K562 (cell line): ENCODE results near the gene COQ3. TPM values are rescaled to one million over a fixed set of nuclear protein-coding genes. Genes with fewer than 3 reads are reported as not detected.

ENCODE experiments used
- ATAC-seq: fragments of 200-7000 bp; cut with Tn5 transposase; 3 replicates; pipeline ENCODE4 v1.9.1; 2020; ENCODE audit warnings: moderate library complexity
- BruUV-seq: library from RNA; stranded (reverse); fragments of 400-500 nt; replicated peaks from 2 replicates; lab custom pipeline; 2021; lab: Mats Ljungman, UMichigan
- CTCF ChIA-PET: fragments of 300-600 bp; formaldehyde crosslinking; extraction: SDS; loops from one replicate; lab custom pipeline; 2021; ENCODE audit warnings: low intra/inter-chr PET ratio; lab: Yijun Ruan, JAX
- POLR2A ChIA-PET: fragments of 300-600, 350-650 bp; sonication (Branson Sonifier 250); formaldehyde crosslinking; extraction: SDS; loops from one replicate; lab custom pipeline; 2021; ENCODE audit warnings: antibody characterized with exemption, inconsistent platforms; lab: Yijun Ruan, JAX
- DNase-seq, 4 experiments: peaks; one replicate each; pipeline versions ENCODE4 v3.0.0 to v3.0.0-alpha.2; 2011 to 2018; ENCODE audit warnings: low spot score in 3 of 4, mixed read lengths in 3 of 4; ENCODE audit errors: extremely low read depth in 1 of 4
- FAIRE-seq: peaks from 2 replicates; lab custom pipeline; 2011; peaks lifted over from hg19 to GRCh38; lab: Jason Lieb, UNC
- H2AFZ ChIP-seq: 2 replicates; pipeline ENCODE4 v1.6.0; 2011; ENCODE audit warnings: low read depth, low read length, control low read depth, inconsistent platforms
- H3K27ac ChIP-seq: fragments of 200-600 bp; 3 replicates; pipeline ENCODE4 v1.8.0; 2011; ENCODE audit warnings: low read depth, mild to moderate bottlenecking, control low read depth, inconsistent platforms, low read length, moderate library complexity, mixed read lengths; ENCODE audit errors: extremely low read depth
- H3K27me3 ChIP-seq, 2 experiments: fragments of 300-600 bp in 1 of 2; 2 replicates in 1 of 2; 3 replicates in 1 of 2; pipeline versions ENCODE4 v1.6.0 to v1.8.0; 2011; ENCODE audit warnings: inconsistent platforms in 2 of 2, low read length in 2 of 2, mild to moderate bottlenecking in 1 of 2, mixed read lengths in 1 of 2, moderate library complexity in 1 of 2; ENCODE audit not compliant: control insufficient read depth in 2 of 2, insufficient read depth in 2 of 2
- H3K36me3 ChIP-seq: fragments of 300-600 bp; 3 replicates; pipeline ENCODE4 v1.8.0; 2011; ENCODE audit warnings: mild to moderate bottlenecking, low read length, inconsistent platforms; ENCODE audit not compliant: control insufficient read depth, insufficient read depth
- H3K4me1 ChIP-seq, 2 experiments: fragments of 200-600 bp in 1 of 2; replicated peaks in 1 of 2; 2 replicates in 1 of 2; 3 replicates in 1 of 2; pipeline versions ENCODE4 v1.5.1 to v1.8.0; 2011; ENCODE audit warnings: inconsistent platforms in 2 of 2, low read length in 2 of 2, mild to moderate bottlenecking in 1 of 2, mixed read lengths in 1 of 2, moderate library complexity in 1 of 2; ENCODE audit not compliant: control insufficient read depth in 2 of 2, insufficient read depth in 2 of 2
- H3K4me2 ChIP-seq: 2 replicates; pipeline ENCODE4 v1.6.1; 2011; ENCODE audit warnings: low read length, control low read depth, inconsistent platforms, mixed read lengths; ENCODE audit not compliant: insufficient read depth
- H3K4me3 ChIP-seq: fragments of 200-600 bp; sonication (generic), shearing (Covaris generic); 2 replicates; pipeline ENCODE4 v1.5.1; 2016; ENCODE audit warnings: control low read depth, inconsistent platforms
- H3K79me2 ChIP-seq: fragments of 200-600 bp; 3 replicates; pipeline ENCODE4 v1.8.0; 2011; ENCODE audit warnings: low read length, inconsistent platforms; ENCODE audit not compliant: control insufficient read depth, insufficient read depth
- H3K9ac ChIP-seq, 2 experiments: 2 replicates each; pipeline versions ENCODE4 v1.6.0 to v1.6.1; 2011; ENCODE audit warnings: low read depth in 2 of 2, low read length in 2 of 2, control low read depth in 1 of 2, inconsistent platforms in 1 of 2, mild to moderate bottlenecking in 1 of 2, mixed read lengths in 1 of 2; ENCODE audit not compliant: insufficient read depth in 1 of 2
- H3K9me1 ChIP-seq: one replicate; pipeline ENCODE4 v1.6.0; 2011; ENCODE audit warnings: inconsistent platforms, mild to moderate bottlenecking, low read length, moderate library complexity; ENCODE audit not compliant: control insufficient read depth, insufficient read depth
- H3K9me3 ChIP-seq: replicated peaks from 2 replicates; pipeline ENCODE4 v1.5.1; 2011; ENCODE audit warnings: low read depth, low read length, inconsistent platforms; ENCODE audit not compliant: control insufficient read depth, insufficient read depth
- H4K20me1 ChIP-seq: replicated peaks from 2 replicates; pipeline ENCODE4 v1.6.1; 2011; ENCODE audit warnings: low read length, inconsistent platforms, mixed read lengths; ENCODE audit not compliant: control insufficient read depth, insufficient read depth
- DNMT1 ChIP-seq: fragments of 450-650 bp; IDR thresholded peaks from 2 replicates; pipeline ENCODE4 v1.6.1; 2016; ENCODE audit warnings: antibody characterized with exemption, mild to moderate bottlenecking
- NFXL1 ChIP-seq: fragments of 450-650 bp; formaldehyde crosslinking; IDR thresholded peaks from 2 replicates; pipeline ENCODE4 v1.4.0; 2021; ENCODE audit warnings: mild to moderate bottlenecking
- SRF ChIP-seq, 2 experiments: fragments of 250-450, 450-650 bp in 1 of 2; sonication (Bioruptor Pico) in 1 of 2; sonication (generic) in 1 of 2; formaldehyde crosslinking; IDR thresholded peaks; 2 replicates each; pipeline versions ENCODE4 v1.5.0 to v1.5.1; 2020 to 2022; ENCODE audit warnings: mild to moderate bottlenecking in 1 of 2, missing genetic modification reagents in 1 of 2
- ZNF354B ChIP-seq: fragments of 250-450 bp; sonication (Bioruptor Pico); IDR thresholded peaks from 2 replicates; pipeline ENCODE4 v1.4.0; 2020
- ZNF77 ChIP-seq: fragments of 250-450 bp; sonication (Bioruptor Pico); IDR thresholded peaks from 2 replicates; pipeline ENCODE4 v1.5.0; 2020
- WGBS: fragments of 100-300 bp; shearing (Covaris generic); methylation state at CpG from one replicate; pipeline ENCODE4 v1.1.6; 2016; ENCODE audit warnings: low coverage, mixed read lengths; ENCODE audit not compliant: insufficient coverage; ENCODE audit errors: missing lambda C conversion rate; 5-methylcytosine and 5-hydroxymethylcytosine counted together
- in situ Hi-C: fragments of 300-500 bp; cut with MboI; formaldehyde crosslinking; loops from 4 replicates; pipeline ENCODE4 v1.15.0; 2018; ENCODE audit warnings: inconsistent platforms, mixed read lengths
- intact Hi-C: fragments of 100-400 bp; cut with micrococcal nuclease; formaldehyde crosslinking; loops from 2 replicates; pipeline ENCODE4 v1.14.2; 2022
- polyA plus RNA-seq, 8 experiments: library from polyadenylated mRNA; depleted of rRNA in 4 of 8; stranded (reverse) in 5 of 8; unstranded in 3 of 8; fragments of >200 nt; fragmentation: Nextera tagmentation in 2 of 8; fragmentation: Illumina TruSeq in 1 of 8; extraction: Ambion mirVana in 2 of 8; extraction: Trizol in 1 of 8; gene quantifications; 2 replicates each; pipeline versions ENCODE4 v1.2.1 to v1.2.3, GENCODE V29; 2011 to 2014; ENCODE audit warnings: inconsistent platforms in 1 of 8, missing spikeins in 1 of 8
- total RNA-seq, 7 experiments: library from RNA; depleted of rRNA in 6 of 7; stranded (reverse); fragments of >200 nt in 6 of 7; fragmentation: Illumina TruSeq in 2 of 7; extraction: Trizol in 2 of 7; gene quantifications; 2 replicates each; pipeline versions ENCODE4 v1.2.1 to v1.2.3, GENCODE V29; 2011 to 2021; ENCODE audit warnings: low replicate concordance in 1 of 7
- TF ChIP-seq, protein P1 (sequence below): fragments of 250-450 bp; sonication (Bioruptor Pico); IDR thresholded peaks from 2 replicates; pipeline ENCODE4 v1.4.0; 2020

Gene COQ3
- total and polyA plus RNA-seq, 9 of the 15 experiments (the other 6 are each of a cell fraction or from before 2014, with no cell fraction given), result 16.9 to 137 (median 33.9) TPM

DNA sequence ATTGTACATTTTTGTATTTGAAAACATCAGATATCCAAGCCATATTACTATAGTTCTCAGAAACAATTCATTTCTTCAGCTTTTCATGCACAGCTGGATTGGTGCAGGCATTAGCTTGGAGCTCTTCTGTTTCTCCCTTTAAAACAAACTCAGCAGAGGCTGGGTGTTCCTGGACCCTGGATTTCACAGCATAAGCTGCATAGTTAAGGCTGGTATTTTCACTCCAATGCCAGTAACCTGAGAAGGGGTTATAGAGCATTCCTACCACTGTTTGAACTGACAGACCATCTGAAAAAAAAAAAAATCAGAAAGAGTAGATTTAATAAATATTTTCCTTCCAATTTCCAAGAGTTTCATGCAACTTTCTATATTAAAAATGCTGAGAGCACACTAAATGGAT is 24.5 kb downstream of the COQ3 start:
- in situ Hi-C loops, result no loop called here

DNA sequence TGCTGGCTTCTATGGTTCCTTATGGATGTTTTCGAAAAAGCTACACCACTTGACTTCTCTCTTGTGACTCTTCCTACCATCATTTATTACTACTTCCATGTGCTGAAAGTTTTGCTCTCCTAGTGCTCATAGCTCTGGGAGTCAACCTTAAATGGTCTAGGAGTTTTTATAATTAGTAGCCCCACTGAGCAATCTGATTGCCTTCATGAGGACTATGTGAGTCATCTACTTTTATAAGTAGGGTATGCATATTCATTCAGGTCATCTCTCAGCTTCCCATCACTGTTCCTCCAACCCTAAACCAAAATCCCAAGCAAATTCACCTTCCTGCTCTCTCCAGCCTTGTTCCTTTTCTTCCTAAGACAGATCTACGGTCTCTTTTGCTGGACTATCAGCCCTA is 27.1 kb downstream of the COQ3 start:
- CTCF ChIA-PET, result no interaction called here
- no peaks in the 10 kb centered on the region for H3K9me1 ChIP-seq
- FAIRE-seq (no peak), ATAC-seq (no peak), DNase-seq (no peak)
- in situ Hi-C loops, result no loop called here
- H3K4me3 ChIP-seq, result no peak overlapping the region
- no peak overlapping the region for H3K27ac ChIP-seq
- intact Hi-C loops, result no loop called here
- POLR2A ChIA-PET, result no interaction called here
- H3K79me2 ChIP-seq, result no peaks in the 10 kb centered on the region
- H3K9ac ChIP-seq, result no peak overlapping the region
- no peak overlapping the region for H3K4me2 ChIP-seq
- BruUV-seq, result no TSS peak
- WGBS, result 65% methylated on average over 2 of the region's 2 CpGs
- H4K20me1 ChIP-seq, result no peaks in the 10 kb centered on the region
- H3K9me3 ChIP-seq, result no peaks in the 10 kb centered on the region
- H3K4me1 ChIP-seq, result no peaks in the 10 kb centered on the region
- peaks cover 4% of the 10 kb centered on the region; the same call in 2 of the 3 replicates for H3K36me3 ChIP-seq
- no peaks in the 10 kb centered on the region for H3K27me3 ChIP-seq
- no peak overlapping the region for H2AFZ ChIP-seq
- TF ChIP-seq ZNF354B, result no peak
- TF ChIP-seq, protein P1, sequence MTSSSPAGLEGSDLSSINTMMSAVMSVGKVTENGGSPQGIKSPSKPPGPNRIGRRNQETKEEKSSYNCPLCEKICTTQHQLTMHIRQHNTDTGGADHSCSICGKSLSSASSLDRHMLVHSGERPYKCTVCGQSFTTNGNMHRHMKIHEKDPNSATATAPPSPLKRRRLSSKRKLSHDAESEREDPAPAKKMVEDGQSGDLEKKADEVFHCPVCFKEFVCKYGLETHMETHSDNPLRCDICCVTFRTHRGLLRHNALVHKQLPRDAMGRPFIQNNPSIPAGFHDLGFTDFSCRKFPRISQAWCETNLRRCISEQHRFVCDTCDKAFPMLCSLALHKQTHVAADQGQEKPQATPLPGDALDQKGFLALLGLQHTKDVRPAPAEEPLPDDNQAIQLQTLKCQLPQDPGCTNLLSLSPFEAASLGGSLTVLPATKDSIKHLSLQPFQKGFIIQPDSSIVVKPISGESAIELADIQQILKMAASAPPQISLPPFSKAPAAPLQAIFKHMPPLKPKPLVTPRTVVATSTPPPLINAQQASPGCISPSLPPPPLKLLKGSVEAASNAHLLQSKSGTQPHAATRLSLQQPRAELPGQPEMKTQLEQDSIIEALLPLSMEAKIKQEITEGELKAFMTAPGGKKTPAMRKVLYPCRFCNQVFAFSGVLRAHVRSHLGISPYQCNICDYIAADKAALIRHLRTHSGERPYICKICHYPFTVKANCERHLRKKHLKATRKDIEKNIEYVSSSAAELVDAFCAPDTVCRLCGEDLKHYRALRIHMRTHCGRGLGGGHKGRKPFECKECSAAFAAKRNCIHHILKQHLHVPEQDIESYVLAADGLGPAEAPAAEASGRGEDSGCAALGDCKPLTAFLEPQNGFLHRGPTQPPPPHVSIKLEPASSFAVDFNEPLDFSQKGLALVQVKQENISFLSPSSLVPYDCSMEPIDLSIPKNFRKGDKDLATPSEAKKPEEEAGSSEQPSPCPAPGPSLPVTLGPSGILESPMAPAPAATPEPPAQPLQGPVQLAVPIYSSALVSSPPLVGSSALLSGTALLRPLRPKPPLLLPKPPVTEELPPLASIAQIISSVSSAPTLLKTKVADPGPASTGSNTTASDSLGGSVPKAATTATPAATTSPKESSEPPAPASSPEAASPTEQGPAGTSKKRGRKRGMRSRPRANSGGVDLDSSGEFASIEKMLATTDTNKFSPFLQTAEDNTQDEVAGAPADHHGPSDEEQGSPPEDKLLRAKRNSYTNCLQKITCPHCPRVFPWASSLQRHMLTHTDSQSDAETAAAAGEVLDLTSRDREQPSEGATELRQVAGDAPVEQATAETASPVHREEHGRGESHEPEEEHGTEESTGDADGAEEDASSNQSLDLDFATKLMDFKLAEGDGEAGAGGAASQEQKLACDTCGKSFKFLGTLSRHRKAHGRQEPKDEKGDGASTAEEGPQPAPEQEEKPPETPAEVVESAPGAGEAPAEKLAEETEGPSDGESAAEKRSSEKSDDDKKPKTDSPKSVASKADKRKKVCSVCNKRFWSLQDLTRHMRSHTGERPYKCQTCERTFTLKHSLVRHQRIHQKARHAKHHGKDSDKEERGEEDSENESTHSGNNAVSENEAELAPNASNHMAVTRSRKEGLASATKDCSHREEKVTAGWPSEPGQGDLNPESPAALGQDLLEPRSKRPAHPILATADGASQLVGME (CRISPR knock-in tag), result no peak

More for the DNA sequence above, 24.5 kb downstream of the COQ3 start:
- no peaks in the 10 kb centered on the region for H3K4me1 ChIP-seq
- intact Hi-C loops, result no loop called here
- H2AFZ ChIP-seq, result no peak overlapping the region
- ATAC-seq (no peak), FAIRE-seq (no peak), DNase-seq (no peak)
- no peaks in the 10 kb centered on the region for H3K9me3 ChIP-seq
- POLR2A ChIA-PET, result interaction anchor here (0.6 to 0.7 kb wide), 2 partner anchors 8 to 89 kb away, joined by 3 read pairs; no protein-coding TSS in a partner anchor
- no peak overlapping the region for H3K4me2 ChIP-seq
- H3K4me3 ChIP-seq, result no peak overlapping the region
- H3K27me3 ChIP-seq, result no peaks in the 10 kb centered on the region
- TF ChIP-seq DNMT1, result no peak
- TF ChIP-seq NFXL1 (CRISPR knock-in tag), result no peak
- no peak for TF ChIP-seq SRF (CRISPR knock-in tag; IDR thresholded peaks at IDR 0.05)
- TF ChIP-seq ZNF77 (CRISPR knock-in tag), result no peak
- no peaks in the 10 kb centered on the region for H4K20me1 ChIP-seq
- H3K9ac ChIP-seq, result no peak overlapping the region
- no TSS peak for BruUV-seq
- H3K9me1 ChIP-seq, result no peaks in the 10 kb centered on the region
- no peaks in the 10 kb centered on the region for H3K79me2 ChIP-seq
- no peak overlapping the region for H3K27ac ChIP-seq
- peaks cover 4% of the 10 kb centered on the region; the same call in 2 of the 3 replicates for H3K36me3 ChIP-seq
- CTCF ChIA-PET, result no interaction called here
